Naive thymus-derived CD4-positive, alpha-beta T cell (primary cell): ENCODE results near the gene PISD. TPM values are rescaled to one million over a fixed set of nuclear protein-coding genes. Genes with fewer than 3 reads are reported as not detected.

Experiments used
- ATAC-seq: fragments of 150-1000 bp; cut with Tn5 transposase; 2 replicates; pipeline ENCODE4 v1.10.0; 2021; ENCODE audit warnings: mild to moderate bottlenecking, moderate library complexity
- CTCF ChIA-PET: fragments of 350-600 bp; sonication (Branson Sonifier 250); formaldehyde crosslinking; loops from one replicate; lab custom pipeline; 2021; ENCODE audit warnings: antibody characterized with exemption; lab: Charles Lee
- POLR2A ChIA-PET: fragments of 350-600 bp; sonication (Branson Sonifier 250); formaldehyde crosslinking; loops from one replicate; lab custom pipeline; 2021; ENCODE audit warnings: antibody characterized with exemption, inconsistent platforms; lab: Charles Lee
- DNase-seq, 9 donors: peaks; one replicate each; pipeline versions ENCODE4 v3.0.0 to v3.0.0-alpha.2; 2020 to 2022; ENCODE audit warnings: mixed read lengths in 1 of 9
- H3K27ac ChIP-seq: one replicate; pipeline ENCODE4 v1.7.0; 2013; ENCODE audit warnings: mild to moderate bottlenecking, low read depth, low read length, moderate library complexity
- H3K27me3 ChIP-seq, 2 donors: one replicate each; pipeline ENCODE4 v1.7.0; 2013; ENCODE audit warnings: low read length in 2 of 2, mild to moderate bottlenecking in 2 of 2, moderate library complexity in 2 of 2; ENCODE audit not compliant: control insufficient read depth in 2 of 2, insufficient read depth in 2 of 2
- H3K36me3 ChIP-seq, 3 experiments: 1 replicate in 2 of 3; 2 replicates in 1 of 3; pipeline ENCODE4 v1.7.0; 2013; ENCODE audit warnings: low read length in 3 of 3, mild to moderate bottlenecking in 3 of 3, moderate library complexity in 1 of 3; ENCODE audit not compliant: insufficient read depth in 3 of 3, control insufficient read depth in 2 of 3
- H3K4me1 ChIP-seq, 2 donors: one replicate each; pipeline ENCODE4 v1.7.0; 2013; ENCODE audit warnings: low read length in 2 of 2, mild to moderate bottlenecking in 2 of 2, moderate library complexity in 1 of 2; ENCODE audit not compliant: control insufficient read depth in 2 of 2, insufficient read depth in 2 of 2
- H3K4me3 ChIP-seq: 2 replicates; pipeline ENCODE4 v1.7.0; 2013; ENCODE audit warnings: mild to moderate bottlenecking, low read length
- H3K9me3 ChIP-seq, 3 experiments: 1 replicate in 2 of 3; 2 replicates in 1 of 3; pipeline ENCODE4 v1.7.0; 2013; ENCODE audit warnings: low read length in 3 of 3; ENCODE audit not compliant: control insufficient read depth in 2 of 3
- H3K27ac Mint-ChIP-seq, 9 donors: one replicate each; pipeline ENCODE4 v1.8.0; 2020 to 2022; ENCODE audit warnings: mixed read lengths in 9 of 9, mild to moderate bottlenecking in 8 of 9, moderate library complexity in 5 of 9, inconsistent platforms in 2 of 9
- H3K27me3 Mint-ChIP-seq, 5 donors: one replicate each; pipeline ENCODE4 v1.8.0; 2021 to 2022; ENCODE audit warnings: mixed read lengths in 5 of 5, mild to moderate bottlenecking in 1 of 5
- H3K36me3 Mint-ChIP-seq, 5 donors: one replicate each; pipeline ENCODE4 v1.8.0; 2020 to 2022; ENCODE audit warnings: mixed read lengths in 5 of 5, mild to moderate bottlenecking in 3 of 5, inconsistent platforms in 1 of 5
- H3K4me1 Mint-ChIP-seq, 7 donors: one replicate each; pipeline ENCODE4 v1.8.0; 2020 to 2022; ENCODE audit warnings: mixed read lengths in 7 of 7, mild to moderate bottlenecking in 3 of 7, inconsistent platforms in 1 of 7
- H3K4me3 Mint-ChIP-seq, 10 donors: one replicate each; pipeline ENCODE4 v1.8.0; 2020 to 2022; ENCODE audit warnings: mild to moderate bottlenecking in 10 of 10, mixed read lengths in 10 of 10, moderate library complexity in 6 of 10, inconsistent platforms in 2 of 10
- H3K9me3 Mint-ChIP-seq, 11 donors: one replicate each; pipeline ENCODE4 v1.8.0; 2020 to 2022; ENCODE audit warnings: mixed read lengths in 11 of 11, mild to moderate bottlenecking in 4 of 11, inconsistent platforms in 1 of 11, moderate library complexity in 1 of 11
- intact Hi-C, 2 donors: fragments of 100-400 bp; cut with micrococcal nuclease; formaldehyde crosslinking; loops; one replicate each; pipeline ENCODE4 v1.15.1; 2023
- polyA plus RNA-seq, 2 donors: library from polyadenylated mRNA; unstranded; fragments of 300-500 nt; fragmentation: Illumina TruSeq; gene quantifications; one replicate each; pipeline ENCODE4 v1.2.3, GENCODE V29; 2021
- total RNA-seq, 6 experiments: library from RNA in 5 of 6; stranded (reverse) in 5 of 6; gene quantifications; 1 replicate in 5 of 6; 2 replicates in 1 of 6; pipeline ENCODE4 v1.2.3 and lab custom pipeline; 2021 to 2026

The PISD gene
- total and polyA plus RNA-seq, 7 experiments from 2014 or later: 15.3 to 47.8 (median 31.5) TPM

DNA sequence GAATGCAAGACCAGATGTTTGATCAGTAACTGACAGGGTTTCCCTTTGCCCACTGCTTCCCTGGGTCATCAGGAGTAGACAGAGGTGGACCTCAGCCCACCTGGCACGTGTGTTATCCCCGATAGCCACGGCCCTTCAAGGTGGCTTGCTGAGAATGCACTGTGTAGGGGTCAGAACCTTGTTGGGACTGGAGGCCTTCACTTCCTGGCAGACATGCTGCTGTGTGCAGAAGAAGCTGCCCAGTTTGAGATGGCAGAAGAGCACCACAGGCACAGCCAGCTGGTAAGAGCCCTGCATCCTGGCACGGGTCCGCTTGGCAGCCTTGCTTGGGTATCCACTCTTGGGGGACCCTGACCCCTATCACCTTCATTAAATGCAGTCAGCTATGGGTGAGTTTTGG, 83.8 kb downstream of the PISD start:
- Mint-ChIP-seq H3K27me3 (no peaks in the 10 kb centered on the region), H3K9me3 (no peaks in the 10 kb centered on the region), H3K4me1 (peaks cover 6 to 14% (median 10%) of the 10 kb centered on the region in 7 donors), H3K36me3 (peaks cover 9 to 37% (median 19%) of the 10 kb centered on the region in 5 donors), H3K4me3 (no peak overlapping the region), H3K27ac (no peak overlapping the region)
- no peaks in the 10 kb centered on the region for H3K27me3 ChIP-seq
- H3K4me3 ChIP-seq: no peak overlapping the region
- H3K27ac ChIP-seq: no peak overlapping the region
- ChIA-PET POLR2A (interaction anchor here (0.5 to 0.9 kb wide), 3 partner anchors 52 to 84 kb away, joined by 3 read pairs; partner anchors contain the start of gene PISD), CTCF (interaction anchor here (0.6 kb wide), 1 partner anchor 41 kb away, joined by 3 read pairs; no protein-coding TSS in a partner anchor)
- DNase-seq (no peak), ATAC-seq (no peak)
- peaks cover 16 to 71% (median 24%) of the 10 kb centered on the region in 3 experiments for H3K36me3 ChIP-seq
- H3K9me3 ChIP-seq: no peaks in the 10 kb centered on the region
- no peaks in the 10 kb centered on the region for H3K4me1 ChIP-seq
- intact Hi-C loops: no loop called here

DNA sequence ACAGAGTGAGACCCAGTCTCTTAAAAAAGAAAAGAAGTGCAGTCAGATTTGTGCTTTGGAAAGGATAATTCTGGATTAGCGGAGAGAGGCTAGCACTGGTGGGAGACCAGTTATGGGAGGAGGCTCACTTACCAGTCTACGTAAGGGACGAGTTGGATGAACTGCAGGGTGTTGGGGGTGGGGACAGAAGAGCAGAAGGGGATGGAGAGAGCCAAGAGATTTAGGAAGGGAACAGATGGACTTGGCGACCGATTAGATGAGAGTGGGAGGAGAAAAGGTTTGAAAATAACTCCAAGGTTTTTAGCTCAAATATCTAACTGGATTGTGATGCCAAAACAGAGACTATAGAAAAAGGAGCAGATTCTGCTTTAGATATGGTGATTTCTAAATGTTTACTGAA, 84.3 kb downstream of the PISD start:
- no peak for ATAC-seq
- no peak overlapping the region for H3K4me3 Mint-ChIP-seq
- POLR2A ChIA-PET: no interaction called here
- H3K9me3 Mint-ChIP-seq: no peaks in the 10 kb centered on the region
- H3K4me3 ChIP-seq: no peak overlapping the region
- intact Hi-C loops: no loop called here
- no peaks in the 10 kb centered on the region for H3K9me3 ChIP-seq
- peaks cover 20 to 76% (median 24%) of the 10 kb centered on the region in 3 experiments for H3K36me3 ChIP-seq
- no peaks in the 10 kb centered on the region for H3K4me1 ChIP-seq
- no peak overlapping the region for H3K27ac ChIP-seq
- no peak for DNase-seq
- CTCF ChIA-PET: no interaction called here
- no peaks in the 10 kb centered on the region for H3K27me3 ChIP-seq
- no peaks in the 10 kb centered on the region for H3K27me3 Mint-ChIP-seq
- H3K27ac Mint-ChIP-seq: peak overlapping the region in 4 of 9 donors; percentile 11 to 62 (median 28)
- peaks cover 6 to 12% (median 10%) of the 10 kb centered on the region in 7 donors for H3K4me1 Mint-ChIP-seq
- H3K36me3 Mint-ChIP-seq: peaks cover 9 to 41% (median 20%) of the 10 kb centered on the region in 5 donors

DNA sequence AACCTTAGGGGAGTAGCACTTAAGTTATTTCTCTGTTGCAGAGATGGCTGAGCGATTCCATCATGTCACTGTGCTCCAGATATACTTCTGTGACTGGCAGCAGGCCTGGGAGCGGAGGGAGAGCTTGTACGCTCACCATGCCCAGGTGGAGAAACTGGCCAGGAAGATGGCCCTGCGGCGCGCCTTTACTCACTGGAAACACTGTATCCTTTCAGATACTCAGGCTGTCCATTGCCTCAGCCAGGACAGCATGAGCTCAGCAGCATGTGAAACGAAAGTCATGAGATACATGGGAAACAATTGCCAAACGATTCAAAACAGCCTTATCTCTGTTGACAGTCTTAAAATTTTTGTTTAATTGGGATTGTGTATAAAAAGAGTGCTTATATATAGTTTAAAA, 86.8 kb downstream of the PISD start:
- DNase-seq: no peak
- ATAC-seq: no peak
- CTCF ChIA-PET: interaction anchor here (0.5 to 0.7 kb wide), 3 partner anchors 124 to 284 kb away, joined by 3 read pairs; no protein-coding TSS in a partner anchor
- Histone ChIP-seq H3K9me3 (no peaks in the 10 kb centered on the region), H3K27ac (no peak overlapping the region), H3K36me3 (peaks cover 24 to 82% (median 26%) of the 10 kb centered on the region in 3 experiments), H3K4me3 (no peak overlapping the region), H3K4me1 (no peaks in the 10 kb centered on the region), H3K27me3 (no peaks in the 10 kb centered on the region)
- POLR2A ChIA-PET: no interaction called here
- Mint-ChIP-seq H3K4me3 (no peak overlapping the region), H3K27me3 (no peaks in the 10 kb centered on the region), H3K36me3 (peaks cover 14 to 48% (median 23%) of the 10 kb centered on the region in 5 donors), H3K4me1 (peaks cover 0 to 11% (median 2%) of the 10 kb centered on the region in 7 donors), H3K9me3 (no peaks in the 10 kb centered on the region), H3K27ac (peak overlapping the region in 1 of 9 donors; percentile 0)
- intact Hi-C loops: no loop called here

DNA sequence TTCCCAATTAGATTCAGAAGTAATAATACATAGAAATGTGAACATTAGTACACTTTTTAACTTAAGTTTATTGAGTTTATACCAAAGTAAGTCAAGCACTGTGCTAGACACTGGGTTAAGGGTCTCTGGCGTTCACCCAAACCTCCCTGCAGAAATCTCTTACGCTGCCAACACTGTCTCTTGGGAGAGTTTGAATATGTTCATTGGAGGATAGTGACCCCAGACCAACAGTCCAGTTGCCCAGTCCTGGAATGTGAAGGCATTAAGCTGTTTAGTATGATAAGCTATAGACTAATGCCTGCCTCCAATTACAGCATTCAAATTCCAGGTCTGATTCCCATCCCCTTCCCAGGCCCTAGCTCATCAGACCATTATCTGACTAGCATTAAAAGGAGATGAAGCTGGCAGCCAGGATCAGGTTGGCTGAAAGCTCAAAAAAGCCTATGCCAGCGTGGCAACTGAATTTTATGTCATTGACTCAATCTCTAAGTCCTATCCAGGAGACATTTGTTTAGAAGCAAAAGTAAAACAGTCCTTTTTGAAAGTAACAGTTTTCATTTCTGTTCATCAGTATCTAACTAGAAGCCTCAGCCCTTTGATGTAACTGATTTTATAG, 87.9 kb downstream of the PISD start:
- Histone ChIP-seq H3K27me3 (no peaks in the 10 kb centered on the region), H3K36me3 (peaks cover 24 to 80% (median 26%) of the 10 kb centered on the region in 3 experiments), H3K9me3 (no peaks in the 10 kb centered on the region), H3K4me1 (no peaks in the 10 kb centered on the region), H3K27ac (no peak overlapping the region), H3K4me3 (no peak overlapping the region)
- DNase-seq (no peak), ATAC-seq (no peak)
- ChIA-PET CTCF (no interaction called here), POLR2A (no interaction called here)
- H3K4me1 Mint-ChIP-seq: peaks cover 0 to 15% (median 4%) of the 10 kb centered on the region in 7 donors
- intact Hi-C loops: no loop called here
- no peaks in the 10 kb centered on the region for H3K9me3 Mint-ChIP-seq
- H3K36me3 Mint-ChIP-seq: peaks cover 14 to 44% (median 23%) of the 10 kb centered on the region in 5 donors
- H3K27me3 Mint-ChIP-seq: no peaks in the 10 kb centered on the region
- H3K4me3 Mint-ChIP-seq: no peak overlapping the region
- H3K27ac Mint-ChIP-seq: peak overlapping the region in 2 of 9 donors; percentile 33 to 76

DNA sequence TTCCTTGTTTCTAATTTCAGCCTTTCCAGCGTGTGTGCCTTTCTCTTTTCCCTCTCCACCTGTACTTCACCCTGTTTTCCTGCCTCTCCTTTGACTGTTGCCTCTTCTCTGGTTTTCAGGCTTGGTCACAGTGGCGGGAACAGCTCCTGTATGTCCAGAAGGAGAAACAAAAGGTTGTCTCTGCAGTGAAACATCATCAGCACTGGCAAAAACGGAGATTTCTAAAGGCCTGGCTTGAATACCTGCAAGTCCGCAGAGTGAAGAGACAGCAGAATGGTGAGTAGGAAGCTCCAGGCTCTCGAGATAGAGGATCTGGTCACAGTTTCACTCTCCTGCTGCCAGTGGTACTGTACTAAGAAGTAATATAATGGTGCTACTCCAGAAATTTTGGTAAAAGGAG, 89.1 kb downstream of the PISD start:
- no peaks in the 10 kb centered on the region for H3K4me1 ChIP-seq
- intact Hi-C loops: no loop called here
- Mint-ChIP-seq H3K4me3 (no peak overlapping the region), H3K9me3 (no peaks in the 10 kb centered on the region), H3K27me3 (no peaks in the 10 kb centered on the region), H3K27ac (peak overlapping the region in 2 of 9 donors; percentile 15 to 59), H3K36me3 (peaks cover 14 to 41% (median 23%) of the 10 kb centered on the region in 5 donors), H3K4me1 (peaks cover 0 to 15% (median 4%) of the 10 kb centered on the region in 7 donors)
- no peak for ATAC-seq
- H3K4me3 ChIP-seq: no peak overlapping the region
- no peak for DNase-seq
- H3K27ac ChIP-seq: no peak overlapping the region
- no peaks in the 10 kb centered on the region for H3K27me3 ChIP-seq
- ChIA-PET CTCF (no interaction called here), POLR2A (no interaction called here)
- H3K36me3 ChIP-seq: peaks cover 22 to 69% (median 29%) of the 10 kb centered on the region in 3 experiments
- H3K9me3 ChIP-seq: no peaks in the 10 kb centered on the region

DNA sequence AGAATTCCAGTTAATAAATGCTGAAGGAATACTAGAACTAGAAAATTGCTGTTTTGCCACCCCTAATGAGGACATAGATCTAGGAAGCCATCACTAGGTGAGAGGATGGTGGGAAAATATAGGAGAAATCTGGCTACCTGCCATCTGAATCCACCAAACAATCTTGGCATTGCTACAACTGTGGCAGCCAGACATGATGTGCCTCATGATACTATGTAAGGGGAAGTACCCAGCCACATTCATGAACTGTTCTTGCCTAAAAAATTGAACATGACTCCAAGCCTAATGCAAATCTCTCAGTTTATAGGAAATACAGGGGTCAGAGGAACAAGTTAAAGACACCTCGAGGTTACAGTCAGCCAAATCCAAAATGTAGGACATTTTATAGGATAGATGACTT, 92.9 kb downstream of the PISD start:
- ChIA-PET CTCF (no interaction called here), POLR2A (no interaction called here)
- ATAC-seq (no peak), DNase-seq (no peak)
- Histone ChIP-seq H3K9me3 (no peaks in the 10 kb centered on the region), H3K27me3 (no peaks in the 10 kb centered on the region), H3K27ac (no peak overlapping the region), H3K36me3 (peaks cover 7 to 51% (median 17%) of the 10 kb centered on the region in 3 experiments), H3K4me3 (no peak overlapping the region), H3K4me1 (no peaks in the 10 kb centered on the region)
- Mint-ChIP-seq H3K4me1 (peaks cover 0 to 12% (median 4%) of the 10 kb centered on the region in 7 donors), H3K27ac (peak overlapping the region in 4 of 9 donors; percentile 5 to 82 (median 31)), H3K27me3 (no peaks in the 10 kb centered on the region), H3K36me3 (peaks cover 7 to 36% (median 18%) of the 10 kb centered on the region in 5 donors), H3K9me3 (peaks cover 0 to 2% (median 0%) of the 10 kb centered on the region in 11 donors), H3K4me3 (no peak overlapping the region)
- intact Hi-C loops: no loop called here
